ENCODE results near the gene CDH8.

GRCh38 chr16:61645561-61645960 is 390.7 kb downstream of the CDH8 start:
- TF ChIP-seq CTCF (conservative IDR thresholded peaks at IDR 0.05; ENCODE audit: low read depth, low read length) (no peak), NFE2L2 (IDR thresholded peaks at IDR 0.05; ENCODE audit: low read depth, low read length) (no peak), POLR2A (IDR thresholded peaks at IDR 0.05; ENCODE audit: low read depth, low read length) (no peak), SMC3 (IDR thresholded peaks at IDR 0.05; ENCODE audit: low read depth, low read length) (no peak), CHD1 (IDR thresholded peaks at IDR 0.05; ENCODE audit: low read depth, low read length) (no peak)
